ENCODE data around the gene PLA2G2A. TPM values are rescaled to one million over a fixed set of nuclear protein-coding genes. Genes with fewer than 3 reads are reported as not detected.

PLA2G2A gene
- total RNA-seq, 1 donor from 2014 or later: 2.0 TPM

DNA sequence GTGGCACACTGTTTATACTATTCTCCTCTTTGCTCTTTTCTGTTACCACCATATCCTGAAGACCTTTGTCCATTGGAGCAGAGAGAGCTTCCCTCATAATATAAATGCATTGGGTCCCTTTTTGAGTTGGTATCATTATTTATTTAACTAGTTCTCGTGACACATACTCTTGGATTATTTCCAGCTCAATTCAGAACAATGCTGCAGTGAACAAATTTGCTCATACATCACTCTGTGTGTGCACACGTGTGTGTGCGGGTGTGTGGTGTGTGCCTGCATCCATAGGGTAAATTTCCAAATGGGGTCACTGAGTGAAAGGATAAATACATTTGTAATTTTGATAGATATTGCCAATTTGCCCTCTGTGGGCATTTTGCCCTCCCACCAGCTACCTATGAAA is 5.8 kb downstream of the PLA2G2A start:
- Mint-ChIP-seq H3K4me3 (ENCODE audit: low read depth) (no peak overlapping the region), H3K27ac (no peak overlapping the region), H3K9me3 (ENCODE audit: low read depth) (peaks cover 2% of the 10 kb centered on the region), H3K36me3 (ENCODE audit: insufficient read depth) (no peaks in the 10 kb centered on the region), H3K4me1 (ENCODE audit: low read depth) (peaks cover 4% of the 10 kb centered on the region), H3K27me3 (peaks cover 29% of the 10 kb centered on the region)
- TF ChIP-seq, protein P1, sequence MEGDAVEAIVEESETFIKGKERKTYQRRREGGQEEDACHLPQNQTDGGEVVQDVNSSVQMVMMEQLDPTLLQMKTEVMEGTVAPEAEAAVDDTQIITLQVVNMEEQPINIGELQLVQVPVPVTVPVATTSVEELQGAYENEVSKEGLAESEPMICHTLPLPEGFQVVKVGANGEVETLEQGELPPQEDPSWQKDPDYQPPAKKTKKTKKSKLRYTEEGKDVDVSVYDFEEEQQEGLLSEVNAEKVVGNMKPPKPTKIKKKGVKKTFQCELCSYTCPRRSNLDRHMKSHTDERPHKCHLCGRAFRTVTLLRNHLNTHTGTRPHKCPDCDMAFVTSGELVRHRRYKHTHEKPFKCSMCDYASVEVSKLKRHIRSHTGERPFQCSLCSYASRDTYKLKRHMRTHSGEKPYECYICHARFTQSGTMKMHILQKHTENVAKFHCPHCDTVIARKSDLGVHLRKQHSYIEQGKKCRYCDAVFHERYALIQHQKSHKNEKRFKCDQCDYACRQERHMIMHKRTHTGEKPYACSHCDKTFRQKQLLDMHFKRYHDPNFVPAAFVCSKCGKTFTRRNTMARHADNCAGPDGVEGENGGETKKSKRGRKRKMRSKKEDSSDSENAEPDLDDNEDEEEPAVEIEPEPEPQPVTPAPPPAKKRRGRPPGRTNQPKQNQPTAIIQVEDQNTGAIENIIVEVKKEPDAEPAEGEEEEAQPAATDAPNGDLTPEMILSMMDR (IDR thresholded peaks at IDR 0.05; ENCODE audit: unreplicated experiment): no peak
- no peak for DNase-seq (ENCODE audit: low spot score, unreplicated experiment)

- Mint-ChIP-seq H3K4me1 (ENCODE audit: low read depth) (peaks cover 4% of the 10 kb centered on the region), H3K27ac (no peak overlapping the region), H3K9me3 (ENCODE audit: low read depth) (peaks cover 2% of the 10 kb centered on the region), H3K36me3 (ENCODE audit: insufficient read depth) (no peaks in the 10 kb centered on the region), H3K4me3 (ENCODE audit: low read depth) (no peak overlapping the region), H3K27me3 (peaks cover 23% of the 10 kb centered on the region)
- TF ChIP-seq, protein P1 (IDR thresholded peaks at IDR 0.05; ENCODE audit: unreplicated experiment): no peak
- no peak for DNase-seq (ENCODE audit: low spot score, unreplicated experiment)
Observed at GRCh38 chr1:19971664-19972063, 7.8 kb downstream of the PLA2G2A start.

DNA sequence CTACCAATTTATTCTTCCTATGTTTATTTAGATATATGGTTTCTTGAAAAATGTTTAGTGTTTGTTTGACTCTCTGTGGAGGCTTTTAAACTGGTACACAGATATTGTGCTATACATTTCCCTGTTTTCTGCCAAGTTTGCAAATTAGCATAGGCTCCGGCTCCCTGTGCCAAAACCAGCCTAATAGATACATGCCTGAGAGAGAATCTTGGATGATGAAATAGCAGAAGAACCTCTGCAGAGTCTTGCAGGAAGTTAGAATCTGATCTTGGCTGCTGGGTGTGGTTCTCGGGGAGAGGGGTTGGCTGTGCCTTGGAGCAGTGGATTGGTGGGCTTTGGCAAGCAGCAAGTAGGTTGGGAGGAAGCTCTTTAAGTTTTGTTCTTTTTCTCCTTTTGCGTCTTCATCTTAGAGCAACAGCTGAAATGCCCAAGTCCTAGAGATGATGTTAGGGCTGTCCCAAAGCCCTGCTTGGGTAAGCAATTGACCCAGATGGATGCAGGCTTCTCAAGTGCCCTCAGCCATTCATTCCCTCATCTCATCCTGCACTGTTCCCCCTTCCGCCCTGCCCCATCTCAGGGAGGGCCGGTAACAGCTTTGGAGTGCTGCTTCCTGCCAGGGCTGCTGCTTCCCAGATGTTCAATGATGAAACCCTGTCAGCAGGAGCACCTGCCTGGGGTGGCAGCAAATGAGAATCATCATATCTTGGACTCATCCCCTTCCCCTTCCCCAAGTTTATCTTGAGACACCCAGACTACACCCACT is 9.3 kb downstream of the PLA2G2A start:
- Mint-ChIP-seq H3K4me1 (ENCODE audit: low read depth) (peaks cover 2% of the 10 kb centered on the region), H3K9me3 (ENCODE audit: low read depth) (peaks cover 2% of the 10 kb centered on the region), H3K4me3 (ENCODE audit: low read depth) (no peak overlapping the region), H3K27me3 (peaks cover 20% of the 10 kb centered on the region), H3K36me3 (ENCODE audit: insufficient read depth) (no peaks in the 10 kb centered on the region), H3K27ac (no peak overlapping the region)
- TF ChIP-seq, protein P1 (IDR thresholded peaks at IDR 0.05; ENCODE audit: unreplicated experiment): no peak
- no peak for DNase-seq (ENCODE audit: low spot score, unreplicated experiment)

DNA sequence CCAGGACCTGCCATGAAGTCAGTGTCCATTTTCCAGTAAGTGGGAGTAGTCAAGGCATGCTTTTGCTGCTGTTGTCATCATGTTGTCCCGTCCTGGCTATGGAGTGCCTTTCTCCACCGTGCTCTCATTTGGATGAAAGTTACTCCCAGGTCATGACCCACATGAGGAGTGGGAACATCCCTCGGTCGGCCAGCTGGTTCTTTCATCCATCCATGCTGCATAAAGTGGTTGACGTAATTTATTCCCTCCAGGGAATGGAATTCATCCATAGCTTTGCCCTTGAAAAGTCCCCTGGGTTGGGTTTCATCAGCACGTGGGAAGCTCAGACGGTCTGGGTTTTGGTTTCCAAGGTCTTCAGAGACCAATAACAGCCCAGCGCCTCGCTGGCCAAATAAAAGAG is 11.6 kb downstream of the PLA2G2A start:
- H3K4me3 Mint-ChIP-seq (ENCODE audit: low read depth): no peak overlapping the region

DNA sequence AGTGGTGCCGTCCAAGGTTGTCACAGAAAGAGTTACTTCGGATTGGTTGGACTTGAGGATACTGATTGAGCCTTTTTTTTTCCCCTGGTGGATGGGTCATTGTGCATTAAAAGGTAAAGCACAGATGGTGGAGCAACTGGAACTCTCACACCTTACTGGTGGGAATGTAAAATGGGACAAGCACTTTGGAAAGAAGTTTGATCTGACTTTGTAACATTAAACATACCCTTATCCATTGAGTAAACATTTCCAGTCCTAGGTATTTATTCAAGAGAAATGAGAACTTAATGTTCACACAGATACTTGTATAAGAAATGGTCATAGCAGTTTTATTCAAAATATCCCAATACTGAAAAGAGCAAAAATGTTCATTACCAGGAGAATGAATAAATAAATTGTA is 14.9 kb downstream of the PLA2G2A start:
- H3K4me3 Mint-ChIP-seq (ENCODE audit: low read depth): no peak overlapping the region
- H3K36me3 Mint-ChIP-seq (ENCODE audit: insufficient read depth): no peaks in the 10 kb centered on the region
- peaks cover 25% of the 10 kb centered on the region for H3K27me3 Mint-ChIP-seq
- H3K27ac Mint-ChIP-seq: no peak overlapping the region
- H3K9me3 Mint-ChIP-seq (ENCODE audit: low read depth): peaks cover 3% of the 10 kb centered on the region
- TF ChIP-seq, protein P1 (IDR thresholded peaks at IDR 0.05; ENCODE audit: unreplicated experiment): no peak
- H3K4me1 Mint-ChIP-seq (ENCODE audit: low read depth): no peaks in the 10 kb centered on the region
- DNase-seq (ENCODE audit: low spot score, unreplicated experiment): no peak

More for the DNA sequence above, 11.6 kb downstream of the PLA2G2A start:
- no peaks in the 10 kb centered on the region for H3K4me1 Mint-ChIP-seq (ENCODE audit: low read depth)
- TF ChIP-seq, protein P1 (IDR thresholded peaks at IDR 0.05; ENCODE audit: unreplicated experiment): no peak
- DNase-seq (ENCODE audit: low spot score, unreplicated experiment): no peak
- H3K27me3 Mint-ChIP-seq: peaks cover 32% of the 10 kb centered on the region
- peaks cover 5% of the 10 kb centered on the region for H3K9me3 Mint-ChIP-seq (ENCODE audit: low read depth)
- H3K27ac Mint-ChIP-seq: no peak overlapping the region
- H3K36me3 Mint-ChIP-seq (ENCODE audit: insufficient read depth): no peaks in the 10 kb centered on the region

Data from progenitor cell of endocrine pancreas (in vitro differentiated cells).